ENCODE results near the gene SLC9A9.
A peak's percentile ranks its signal among the peaks of the same experiment; 100 is the strongest.

SLC9A9 gene

GRCh38 chr3:143693506-143693905 lies 154.8 kb downstream of the SLC9A9 start:
- DNase-seq (ENCODE audit: low spot score) = no peak

DNA sequence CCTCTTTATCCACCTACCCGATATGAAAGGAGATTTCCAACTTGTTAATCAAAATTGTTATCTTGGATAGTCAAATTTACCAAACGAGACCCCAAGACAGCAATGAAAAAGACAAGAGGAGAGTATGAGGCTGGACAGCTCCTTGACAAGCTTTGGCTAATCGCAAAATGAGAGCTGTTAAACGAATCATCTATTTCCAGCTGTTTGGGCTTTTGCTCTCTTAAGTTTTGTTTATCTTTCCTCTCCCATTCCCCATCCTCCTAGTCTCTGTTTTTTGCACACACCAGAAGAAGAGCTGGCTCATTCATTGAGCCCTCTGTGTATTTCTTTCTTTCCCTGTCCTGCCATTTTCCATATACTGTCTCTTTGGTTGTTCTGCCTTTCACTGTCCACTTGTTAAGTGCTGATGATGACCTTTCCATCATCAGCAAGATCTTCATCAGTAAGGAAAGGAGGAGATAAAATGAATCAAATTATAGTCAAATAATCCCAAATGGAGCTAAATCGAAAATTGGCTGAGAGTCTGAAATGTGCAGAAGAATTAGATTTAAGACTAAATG lies 161.6 kb downstream of the SLC9A9 start:
- no peak for DNase-seq (ENCODE audit: low spot score)

DNA sequence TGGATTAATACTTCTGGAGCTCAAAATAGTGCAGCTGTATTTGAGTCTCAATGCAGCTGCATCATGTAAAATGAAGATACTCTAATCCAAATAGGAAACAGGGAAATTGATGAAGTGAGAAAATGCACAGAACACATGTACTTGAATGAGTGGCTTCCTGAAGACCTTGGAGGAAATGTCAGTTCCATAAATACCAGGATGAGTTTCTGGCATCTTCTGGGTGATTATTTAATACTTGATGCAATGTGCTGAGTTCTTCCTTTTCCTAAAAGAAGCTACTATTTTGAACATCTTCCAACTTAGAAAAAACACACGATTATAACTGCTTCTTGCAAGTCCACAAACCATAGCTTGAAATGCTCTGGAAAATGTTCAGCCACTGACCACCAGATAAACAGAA lies 162.8 kb downstream of the SLC9A9 start:
- DNase-seq (ENCODE audit: low spot score) = no peak

- DNase-seq (ENCODE audit: low spot score) = no peak
Observed at GRCh38 chr3:143677430-143677829, 170.8 kb downstream of the SLC9A9 start.

GRCh38 chr3:143676747-143677146 lies 171.5 kb downstream of the SLC9A9 start:
- DNase-seq (ENCODE audit: low spot score) = no peak

GRCh38 chr3:143676021-143676420 lies 172.2 kb downstream of the SLC9A9 start:
- no peak for DNase-seq (ENCODE audit: low spot score)

DNA sequence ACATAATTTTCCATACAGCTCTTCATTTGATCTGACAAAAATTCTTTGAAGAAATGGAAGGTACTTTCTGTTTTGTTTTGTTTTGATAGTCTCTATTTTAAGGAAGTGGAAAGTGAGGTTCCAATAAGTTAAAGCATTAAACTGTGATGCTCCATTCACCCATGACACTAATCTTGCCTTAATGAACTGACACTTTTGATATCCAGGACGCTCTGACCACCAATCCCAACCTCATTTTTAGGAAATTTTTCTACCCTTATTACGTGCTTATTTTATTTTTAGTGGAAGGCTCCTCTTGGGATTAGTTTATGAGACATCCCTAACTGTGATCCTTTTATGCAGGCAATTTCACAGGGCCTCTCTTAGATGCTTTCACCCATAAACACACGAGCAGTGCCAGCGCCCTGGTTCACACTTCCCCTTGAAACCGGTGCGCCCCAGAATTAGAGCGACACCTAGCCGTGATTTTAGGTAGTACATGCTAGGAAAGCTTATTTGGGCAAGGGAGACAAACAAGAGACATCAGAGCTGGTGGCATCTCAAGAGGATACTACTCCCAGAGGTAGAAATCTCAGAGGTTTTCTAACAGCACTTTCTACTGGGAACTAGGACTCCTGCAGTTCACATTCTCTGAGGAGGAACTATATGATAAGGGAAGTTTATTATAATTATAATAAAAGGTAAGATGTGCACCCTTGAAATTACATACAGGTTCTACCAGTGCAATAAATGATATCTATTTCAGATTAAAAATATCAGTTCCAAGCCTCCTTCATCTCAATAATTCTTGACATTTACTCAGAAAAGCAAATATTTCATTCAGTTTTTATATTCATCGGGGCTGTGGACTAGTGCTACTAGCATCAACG lies 173.9 kb downstream of the SLC9A9 start:
- DNase-seq (ENCODE audit: low spot score) = peak; percentile 84

GRCh38 chr3:143672396-143673165 lies 175.7 kb downstream of the SLC9A9 start:
- DNase-seq (ENCODE audit: low spot score) = no peak

DNA sequence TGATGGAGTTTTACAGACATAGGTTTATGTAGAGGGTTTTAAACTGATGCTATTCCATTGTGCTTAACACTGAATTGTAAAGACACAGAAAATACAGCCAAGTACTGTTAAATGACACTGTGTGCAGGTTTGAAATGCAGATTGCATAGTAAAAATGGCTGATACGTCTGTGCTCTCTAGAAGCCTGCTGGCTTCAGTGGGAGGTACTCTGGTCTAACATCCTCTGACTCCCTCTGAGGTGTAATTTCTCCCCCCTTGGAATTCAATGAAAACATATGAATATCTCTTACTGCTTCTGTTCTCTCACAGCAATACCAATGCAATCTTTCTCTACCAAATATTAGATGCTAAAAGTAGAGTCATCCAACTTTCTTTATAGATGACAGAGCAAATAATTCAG lies 176.6 kb downstream of the SLC9A9 start:
- no peak for DNase-seq (ENCODE audit: low spot score)

DNA sequence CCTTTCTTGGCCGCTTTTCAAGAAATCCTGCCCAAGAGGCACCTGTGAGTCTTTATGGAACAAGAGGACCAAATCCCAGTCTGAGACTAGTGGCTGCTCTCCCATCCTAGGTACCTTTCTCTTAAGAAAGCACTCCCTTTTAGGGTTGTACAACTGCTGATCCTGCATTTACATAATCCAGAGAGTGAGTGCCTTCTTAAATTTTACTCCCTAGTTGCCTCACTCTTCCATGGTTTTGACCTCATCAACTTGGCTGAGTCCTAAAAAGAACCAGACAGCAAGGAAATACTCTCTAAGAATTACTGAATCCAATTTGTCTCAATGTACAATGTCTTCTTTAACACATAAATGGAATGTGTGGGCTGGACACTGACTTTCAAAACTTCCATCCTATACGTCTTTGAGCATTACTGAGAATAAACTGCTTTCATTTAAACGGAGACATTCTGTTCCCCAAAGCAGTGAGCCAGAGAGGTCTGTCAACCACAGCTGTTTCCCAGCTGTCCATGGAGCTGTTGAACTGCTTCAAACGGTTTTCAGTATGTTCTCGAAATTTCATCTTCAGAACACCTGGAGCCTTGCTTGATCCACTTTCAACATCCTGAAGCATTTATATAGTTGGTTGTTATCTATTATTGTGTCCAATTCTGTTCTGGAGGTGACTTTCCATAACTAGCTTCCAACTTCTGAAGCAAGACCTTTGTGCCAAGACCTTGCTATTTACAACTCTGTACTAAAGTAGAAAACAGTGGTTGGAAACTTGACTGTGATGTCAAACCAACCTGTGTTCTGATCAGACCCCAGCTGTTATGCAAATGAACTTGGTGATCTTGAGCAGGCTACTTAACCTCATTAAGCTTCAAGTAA lies 179.1 kb downstream of the SLC9A9 start:
- no peak for DNase-seq (ENCODE audit: low spot score)

DNA sequence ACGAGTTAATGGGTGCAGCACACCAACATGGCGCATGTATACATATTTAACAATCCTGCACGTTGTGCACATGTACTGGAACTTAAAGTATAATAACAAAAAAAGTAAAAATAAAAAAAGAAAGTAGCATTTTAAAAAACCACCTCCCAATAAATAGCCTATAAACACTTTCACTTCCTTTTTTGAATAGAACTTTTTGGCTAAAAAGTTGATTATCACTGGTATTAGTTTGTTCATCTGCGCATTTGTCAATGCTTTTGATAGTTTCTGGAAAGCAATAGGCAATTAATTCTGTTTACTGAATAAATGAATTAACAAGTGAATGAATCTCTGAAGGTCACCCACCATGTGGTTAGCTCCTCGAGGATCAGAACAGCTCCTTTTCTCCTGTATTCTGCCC lies 179.9 kb downstream of the SLC9A9 start:
- no peak for DNase-seq (ENCODE audit: low spot score)

GRCh38 chr3:143661677-143662076 lies 186.6 kb downstream of the SLC9A9 start:
- DNase-seq (ENCODE audit: low spot score) = no peak

GRCh38 chr3:143658861-143659260 lies 189.4 kb downstream of the SLC9A9 start:
- no peak for DNase-seq (ENCODE audit: low spot score)

- no peak for DNase-seq (ENCODE audit: low spot score)
Observed at GRCh38 chr3:143658116-143658515, 190.2 kb downstream of the SLC9A9 start.

DNA sequence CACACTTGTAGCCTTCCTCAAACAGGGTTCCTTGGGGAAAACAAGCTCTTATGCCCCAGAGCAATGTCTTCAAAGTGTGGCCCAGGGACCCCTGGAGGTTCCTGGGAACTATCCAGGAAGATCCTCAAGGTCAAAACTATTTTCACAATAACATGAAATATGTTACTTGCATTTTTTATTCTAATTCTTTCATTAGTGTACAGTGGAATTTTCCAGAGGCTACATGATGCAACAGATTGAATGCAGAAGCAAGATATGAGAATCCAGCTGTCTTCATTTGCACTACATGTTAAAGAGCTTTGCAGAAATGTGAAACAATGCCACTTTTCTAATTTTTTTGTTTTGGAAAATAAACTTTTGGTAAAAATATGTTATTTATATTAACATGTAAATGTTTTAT lies 190.9 kb downstream of the SLC9A9 start:
- DNase-seq (ENCODE audit: low spot score) = no peak

GRCh38 chr3:143654906-143655305 lies 193.4 kb downstream of the SLC9A9 start:
- DNase-seq (ENCODE audit: low spot score) = no peak

GRCh38 chr3:143653935-143654334 lies 194.3 kb downstream of the SLC9A9 start:
- DNase-seq (ENCODE audit: low spot score) = no peak

DNA sequence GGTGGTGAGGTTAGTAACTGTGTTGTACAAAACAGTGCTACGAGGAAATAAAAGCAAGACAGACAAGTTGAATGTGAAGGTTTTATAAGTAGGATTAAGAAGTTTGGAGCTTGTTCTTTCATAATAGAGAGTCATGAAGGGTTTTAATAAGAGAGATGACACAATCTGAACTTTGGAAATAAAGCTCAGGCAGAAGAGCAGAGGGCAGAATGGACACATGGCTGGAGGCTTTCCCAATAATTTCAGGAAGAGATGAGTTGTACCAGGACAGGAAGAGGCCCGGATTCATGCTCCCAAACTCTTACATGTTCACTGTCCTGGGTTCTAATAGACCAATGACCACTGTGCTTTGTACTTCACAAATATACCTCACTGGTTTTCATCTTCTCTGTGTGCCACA lies 194.8 kb downstream of the SLC9A9 start:
- DNase-seq (ENCODE audit: low spot score) = no peak

GRCh38 chr3:143652118-143652517 lies 196.2 kb downstream of the SLC9A9 start:
- no peak for DNase-seq (ENCODE audit: low spot score)

- DNase-seq (ENCODE audit: low spot score) = no peak
Observed at GRCh38 chr3:143650827-143651226, 197.4 kb downstream of the SLC9A9 start.

DNA sequence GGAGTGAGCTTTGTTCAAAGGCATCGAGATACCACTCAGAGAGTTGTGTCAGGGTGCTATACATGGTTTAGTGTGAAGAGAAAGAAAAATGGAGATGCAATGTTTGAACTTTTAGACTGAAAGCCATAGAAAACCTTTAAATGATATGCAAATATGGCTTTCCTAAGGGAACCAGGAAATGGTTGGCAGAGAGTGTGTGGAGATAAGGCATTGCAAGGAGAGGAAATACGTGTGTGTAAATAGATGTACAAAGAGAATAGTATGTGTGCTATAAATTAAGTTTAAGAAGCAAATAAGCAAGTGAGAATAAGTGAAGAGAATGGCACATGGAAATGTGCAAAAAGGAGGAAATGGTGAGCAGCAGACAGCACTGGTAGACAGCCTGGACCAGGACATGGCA lies 198.1 kb downstream of the SLC9A9 start:
- no peak for DNase-seq (ENCODE audit: low spot score)

- no peak for DNase-seq (ENCODE audit: low spot score)
Observed at GRCh38 chr3:143648708-143649107, 199.6 kb downstream of the SLC9A9 start.

All from CD4-positive, alpha-beta T cell treated with Interleukin-15 for 4 hours (primary cell).